ENCODE results near the gene ABCC4. TPM values are rescaled to one million over a fixed set of nuclear protein-coding genes. Genes with fewer than 3 reads are reported as not detected.

Gene ABCC4
- total RNA-seq, 1 experiment from 2014 or later, result 52.0 TPM

DNA sequence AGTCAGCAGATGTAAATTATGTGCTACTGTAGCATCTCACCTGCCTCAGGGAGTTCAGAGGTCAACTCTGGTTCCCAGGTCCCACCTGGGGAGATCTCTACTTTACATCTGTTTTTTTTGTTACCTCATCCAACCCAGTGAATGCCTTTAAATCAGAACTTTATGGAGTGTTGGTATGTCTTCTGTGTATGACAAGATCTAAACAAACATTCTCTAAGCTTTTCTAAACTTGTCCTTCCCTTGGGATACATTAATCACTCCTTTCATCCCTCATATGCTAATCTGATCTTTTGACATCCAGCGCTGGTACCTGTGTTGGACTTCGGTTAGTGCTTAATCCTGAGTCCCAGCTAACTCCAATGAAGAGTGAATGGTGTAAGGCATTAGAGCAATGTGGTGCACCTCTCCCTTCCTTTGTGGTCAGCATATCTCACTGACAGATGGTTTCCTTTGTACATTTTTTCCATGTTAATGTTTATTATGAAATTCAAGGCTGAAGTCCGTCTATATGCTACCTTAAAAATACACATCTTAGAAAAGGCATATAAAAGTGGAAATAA lies 213.4 kb downstream of the ABCC4 start:
- TF ChIP-seq EZH2 (IDR thresholded peaks at IDR 0.05; ENCODE audit: borderline replicate concordance, low read depth, low read length, poor library complexity, severe bottlenecking), result no peak
- Histone ChIP-seq H3K4me3 (ENCODE audit: low read depth, low read length, poor library complexity, severe bottlenecking) (no peak overlapping the region), H3K4me1 (ENCODE audit: insufficient read depth, low read length, poor library complexity, severe bottlenecking) (no peaks in the 10 kb centered on the region), H3K9me3 (ENCODE audit: low read depth, low read length, poor library complexity, severe bottlenecking) (no peaks in the 10 kb centered on the region), H3K27ac (ENCODE audit: low read depth, low read length, poor library complexity, severe bottlenecking) (no peak overlapping the region), H3K36me3 (ENCODE audit: insufficient read depth, low read length, poor library complexity, severe bottlenecking) (no peaks in the 10 kb centered on the region), H3K27me3 (replicated peaks; ENCODE audit: insufficient read depth, low read depth, low read length, poor library complexity) (no peaks in the 10 kb centered on the region)
- DNase-seq (ENCODE audit: low spot score), result no peak
- ChIA-PET CTCF (no interaction called here), POLR2A (ENCODE audit: low non-redundant PET) (no interaction called here)
- intact Hi-C loops (cut with micrococcal nuclease; ENCODE audit: unreplicated experiment), result no loop called here
- BruUV-seq (replicated peaks), result no TSS peak

DNA sequence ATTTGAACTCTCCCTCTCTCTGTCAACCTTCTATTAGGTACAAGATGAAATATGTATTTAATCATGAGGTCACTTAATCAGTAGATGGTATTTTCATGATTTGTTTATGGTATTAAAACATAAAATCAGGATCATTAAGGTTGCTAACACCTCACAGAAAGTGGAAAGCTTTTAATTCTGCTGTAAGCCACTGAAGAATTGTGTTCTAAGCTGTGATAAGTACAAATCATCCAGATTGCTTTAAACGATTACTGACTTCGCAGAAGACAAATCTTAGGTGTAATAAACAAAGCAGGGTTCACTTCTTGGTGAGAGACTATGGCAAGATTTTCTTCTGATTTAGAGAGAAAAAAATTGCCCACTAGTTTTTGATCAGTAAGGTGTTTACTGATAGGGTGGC lies 214.5 kb downstream of the ABCC4 start:
- H3K27me3 ChIP-seq (replicated peaks; ENCODE audit: insufficient read depth, low read depth, low read length, poor library complexity), result no peaks in the 10 kb centered on the region
- no peaks in the 10 kb centered on the region for H3K9me3 ChIP-seq (ENCODE audit: low read depth, low read length, poor library complexity, severe bottlenecking)
- H3K4me3 ChIP-seq (ENCODE audit: low read depth, low read length, poor library complexity, severe bottlenecking), result no peak overlapping the region
- no peaks in the 10 kb centered on the region for H3K36me3 ChIP-seq (ENCODE audit: insufficient read depth, low read length, poor library complexity, severe bottlenecking)
- no peaks in the 10 kb centered on the region for H3K4me1 ChIP-seq (ENCODE audit: insufficient read depth, low read length, poor library complexity, severe bottlenecking)
- TF ChIP-seq, protein P1, sequence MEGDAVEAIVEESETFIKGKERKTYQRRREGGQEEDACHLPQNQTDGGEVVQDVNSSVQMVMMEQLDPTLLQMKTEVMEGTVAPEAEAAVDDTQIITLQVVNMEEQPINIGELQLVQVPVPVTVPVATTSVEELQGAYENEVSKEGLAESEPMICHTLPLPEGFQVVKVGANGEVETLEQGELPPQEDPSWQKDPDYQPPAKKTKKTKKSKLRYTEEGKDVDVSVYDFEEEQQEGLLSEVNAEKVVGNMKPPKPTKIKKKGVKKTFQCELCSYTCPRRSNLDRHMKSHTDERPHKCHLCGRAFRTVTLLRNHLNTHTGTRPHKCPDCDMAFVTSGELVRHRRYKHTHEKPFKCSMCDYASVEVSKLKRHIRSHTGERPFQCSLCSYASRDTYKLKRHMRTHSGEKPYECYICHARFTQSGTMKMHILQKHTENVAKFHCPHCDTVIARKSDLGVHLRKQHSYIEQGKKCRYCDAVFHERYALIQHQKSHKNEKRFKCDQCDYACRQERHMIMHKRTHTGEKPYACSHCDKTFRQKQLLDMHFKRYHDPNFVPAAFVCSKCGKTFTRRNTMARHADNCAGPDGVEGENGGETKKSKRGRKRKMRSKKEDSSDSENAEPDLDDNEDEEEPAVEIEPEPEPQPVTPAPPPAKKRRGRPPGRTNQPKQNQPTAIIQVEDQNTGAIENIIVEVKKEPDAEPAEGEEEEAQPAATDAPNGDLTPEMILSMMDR (conservative IDR thresholded peaks at IDR 0.05; ENCODE audit: low read depth, low read length), result no peak
- TF ChIP-seq EZH2 (IDR thresholded peaks at IDR 0.05; ENCODE audit: borderline replicate concordance, low read depth, low read length, poor library complexity, severe bottlenecking), result no peak
- no peak for DNase-seq (ENCODE audit: low spot score)
- BruUV-seq (replicated peaks), result no TSS peak
- H3K27ac ChIP-seq (ENCODE audit: low read depth, low read length, poor library complexity, severe bottlenecking), result no peak overlapping the region
- ChIA-PET POLR2A (ENCODE audit: low non-redundant PET) (no interaction called here), CTCF (no interaction called here)
- intact Hi-C loops (cut with micrococcal nuclease; ENCODE audit: unreplicated experiment), result no loop called here

DNA sequence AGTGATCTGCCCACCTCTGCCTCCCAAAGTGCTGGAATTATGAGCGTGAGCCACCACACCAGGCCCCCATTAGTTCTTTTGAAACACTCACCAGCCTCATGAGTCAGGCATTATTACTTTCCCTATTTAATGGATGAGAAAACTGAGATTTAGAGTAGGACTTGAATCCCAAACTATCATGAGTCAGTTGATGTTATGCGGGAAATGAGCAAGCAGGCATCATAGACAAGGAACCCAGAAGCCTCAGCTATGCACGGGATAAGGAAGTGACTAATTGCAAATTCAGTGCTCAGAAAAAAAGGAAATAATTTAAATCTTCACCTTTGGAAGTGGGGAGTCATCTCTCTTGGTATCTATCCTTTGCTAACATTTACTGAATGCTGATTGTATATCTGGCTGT lies 217.5 kb downstream of the ABCC4 start:
- Histone ChIP-seq H3K27me3 (replicated peaks; ENCODE audit: insufficient read depth, low read depth, low read length, poor library complexity) (no peaks in the 10 kb centered on the region), H3K4me1 (ENCODE audit: insufficient read depth, low read length, poor library complexity, severe bottlenecking) (no peaks in the 10 kb centered on the region), H3K27ac (ENCODE audit: low read depth, low read length, poor library complexity, severe bottlenecking) (no peak overlapping the region), H3K4me3 (ENCODE audit: low read depth, low read length, poor library complexity, severe bottlenecking) (no peak overlapping the region), H3K36me3 (ENCODE audit: insufficient read depth, low read length, poor library complexity, severe bottlenecking) (no peaks in the 10 kb centered on the region), H3K9me3 (ENCODE audit: low read depth, low read length, poor library complexity, severe bottlenecking) (no peaks in the 10 kb centered on the region)
- CTCF ChIA-PET, result no interaction called here
- TF ChIP-seq, protein P1 (conservative IDR thresholded peaks at IDR 0.05; ENCODE audit: low read depth, low read length), result no peak
- no peak for TF ChIP-seq EZH2 (IDR thresholded peaks at IDR 0.05; ENCODE audit: borderline replicate concordance, low read depth, low read length, poor library complexity, severe bottlenecking)
- intact Hi-C loops (cut with micrococcal nuclease; ENCODE audit: unreplicated experiment), result no loop called here
- POLR2A ChIA-PET (ENCODE audit: low non-redundant PET), result no interaction called here
- no TSS peak for BruUV-seq (replicated peaks)
- peak; percentile 11 for DNase-seq (ENCODE audit: low spot score)

DNA sequence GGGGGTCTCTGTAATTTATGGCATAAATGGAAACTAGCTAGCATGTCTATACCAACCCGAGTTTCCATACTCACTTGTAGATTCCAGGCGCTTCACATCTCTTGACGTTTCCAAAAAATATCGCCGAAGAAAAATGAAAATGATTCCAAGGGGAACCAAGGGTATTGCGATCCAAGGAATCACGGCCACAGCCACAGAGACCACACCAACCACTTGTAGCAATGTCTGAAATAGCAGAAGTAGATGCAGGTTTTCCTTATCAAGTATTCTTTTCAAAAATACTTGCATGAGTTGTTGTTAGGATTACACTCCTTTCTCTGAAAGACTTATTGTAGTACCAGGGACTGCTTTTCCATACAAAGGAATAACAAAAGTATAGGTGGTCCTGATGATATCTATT lies 218.2 kb downstream of the ABCC4 start:
- no peaks in the 10 kb centered on the region for H3K9me3 ChIP-seq (ENCODE audit: low read depth, low read length, poor library complexity, severe bottlenecking)
- H3K4me1 ChIP-seq (ENCODE audit: insufficient read depth, low read length, poor library complexity, severe bottlenecking), result no peaks in the 10 kb centered on the region
- H3K4me3 ChIP-seq (ENCODE audit: low read depth, low read length, poor library complexity, severe bottlenecking), result no peak overlapping the region
- BruUV-seq (replicated peaks), result no TSS peak
- intact Hi-C loops (cut with micrococcal nuclease; ENCODE audit: unreplicated experiment), result no loop called here
- no peak for TF ChIP-seq EZH2 (IDR thresholded peaks at IDR 0.05; ENCODE audit: borderline replicate concordance, low read depth, low read length, poor library complexity, severe bottlenecking)
- TF ChIP-seq, protein P1 (conservative IDR thresholded peaks at IDR 0.05; ENCODE audit: low read depth, low read length), result no peak
- ChIA-PET CTCF (no interaction called here), POLR2A (ENCODE audit: low non-redundant PET) (no interaction called here)
- DNase-seq (ENCODE audit: low spot score), result no peak
- no peaks in the 10 kb centered on the region for H3K36me3 ChIP-seq (ENCODE audit: insufficient read depth, low read length, poor library complexity, severe bottlenecking)
- no peaks in the 10 kb centered on the region for H3K27me3 ChIP-seq (replicated peaks; ENCODE audit: insufficient read depth, low read depth, low read length, poor library complexity)
- no peak overlapping the region for H3K27ac ChIP-seq (ENCODE audit: low read depth, low read length, poor library complexity, severe bottlenecking)

Measured in A673 (cell line).